IMR-90 (cell line): ENCODE results near the gene ADAMTS3. TPM values are rescaled to one million over a fixed set of nuclear protein-coding genes. Genes with fewer than 3 reads are reported as not detected.

Experiments used
- ATAC-seq: fragments of 200-7000 bp; cut with Tn5 transposase; 2 replicates; pipeline ENCODE4 v1.9.1; 2020; ENCODE audit warnings: low read depth, mild to moderate bottlenecking, moderate library complexity
- BruUV-seq: library from RNA; stranded (reverse); fragments of 400-500 nt; replicated peaks from 2 replicates; lab custom pipeline; 2021; lab: Mats Ljungman, UMichigan
- CTCF ChIA-PET: fragments of 300-600 bp; formaldehyde crosslinking; extraction: SDS; loops from one replicate; lab custom pipeline; 2021; ENCODE audit warnings: antibody characterized with exemption; lab: Yijun Ruan, JAX
- POLR2A ChIA-PET: fragments of 300-600 bp; sonication (Branson Sonifier 250); formaldehyde crosslinking; loops from one replicate; lab custom pipeline; 2022; ENCODE audit warnings: antibody characterized with exemption; ENCODE audit not compliant: unreplicated experiment; lab: Charles Lee
- DNase-seq: peaks from one replicate; pipeline ENCODE4 v3.0.0; 2013
- H2AFZ ChIP-seq: replicated peaks from 2 replicates; pipeline ENCODE3; 2013; ENCODE audit warnings: low read length, mild to moderate bottlenecking; ENCODE audit not compliant: poor library complexity
- H2AK5ac ChIP-seq: 2 replicates; pipeline ENCODE4 v1.6.1; 2013; ENCODE audit warnings: low read depth, low read length, inconsistent platforms
- H2AK9ac ChIP-seq: replicated peaks from 2 replicates; pipeline ENCODE3; 2013; ENCODE audit warnings: mild to moderate bottlenecking, low read depth, low read length, moderate library complexity; ENCODE audit not compliant: poor library complexity
- H2BK120ac ChIP-seq: 2 replicates; pipeline ENCODE4 v1.6.1; 2013; ENCODE audit warnings: low read depth, low read length, inconsistent platforms
- H2BK15ac ChIP-seq: 3 replicates; pipeline ENCODE4 v1.6.1; 2013; ENCODE audit warnings: low read depth, low read length, inconsistent platforms
- H2BK20ac ChIP-seq: 2 replicates; pipeline ENCODE4 v1.6.1; 2013; ENCODE audit warnings: low read depth, mild to moderate bottlenecking, inconsistent platforms, low read length, moderate library complexity
- H2BK5ac ChIP-seq: 2 replicates; pipeline ENCODE4 v1.6.1; 2013; ENCODE audit warnings: mild to moderate bottlenecking, low read depth, low read length, inconsistent platforms; ENCODE audit not compliant: poor library complexity, severe bottlenecking
- H3K14ac ChIP-seq: replicated peaks from 2 replicates; pipeline ENCODE4 v1.6.1; 2013; ENCODE audit warnings: low read depth, low read length, inconsistent platforms
- H3K18ac ChIP-seq: 2 replicates; pipeline ENCODE4 v1.6.1; 2013; ENCODE audit warnings: low read depth, low read length, control low read depth
- H3K23ac ChIP-seq: 2 replicates; pipeline ENCODE4 v1.6.1; 2013; ENCODE audit warnings: low read depth, low read length, inconsistent platforms
- H3K27ac ChIP-seq: 2 replicates; pipeline ENCODE4 v1.5.1; 2013; ENCODE audit warnings: mild to moderate bottlenecking, control low read depth, low read length; ENCODE audit not compliant: insufficient read depth
- H3K27me3 ChIP-seq: 2 replicates; pipeline ENCODE4 v1.6.1; 2013; ENCODE audit warnings: low read length; ENCODE audit not compliant: control insufficient read depth, insufficient read depth
- H3K36me3 ChIP-seq: 2 replicates; pipeline ENCODE4 v1.6.1; 2013; ENCODE audit warnings: low read length, mixed read lengths; ENCODE audit not compliant: control insufficient read depth, insufficient read depth
- H3K4ac ChIP-seq: 2 replicates; pipeline ENCODE4 v1.6.1; 2013; ENCODE audit warnings: low read depth, low read length, inconsistent platforms
- H3K4me1 ChIP-seq: 2 replicates; pipeline ENCODE4 v1.6.1; 2013; ENCODE audit warnings: low read length, mixed read lengths; ENCODE audit not compliant: control insufficient read depth, insufficient read depth
- H3K4me2 ChIP-seq: 2 replicates; pipeline ENCODE4 v1.6.1; 2013; ENCODE audit warnings: low read depth, mild to moderate bottlenecking, control low read depth, low read length, moderate library complexity
- H3K4me3 ChIP-seq: 2 replicates; pipeline ENCODE4 v1.5.1; 2013; ENCODE audit warnings: low read depth, mild to moderate bottlenecking, control low read depth, low read length, moderate library complexity; ENCODE audit not compliant: insufficient read depth
- H3K56ac ChIP-seq: 2 replicates; pipeline ENCODE4 v1.6.1; 2013; ENCODE audit warnings: low read length, inconsistent platforms; ENCODE audit not compliant: insufficient read depth; ENCODE audit errors: extremely low read depth
- H3K79me1 ChIP-seq, 2 experiments: 2 replicates each; pipeline ENCODE4 v1.6.1; 2013; ENCODE audit warnings: low read length in 2 of 2, inconsistent platforms in 1 of 2, low read depth in 1 of 2
- H3K9ac ChIP-seq: 2 replicates; pipeline ENCODE4 v1.6.1; 2013; ENCODE audit warnings: low read depth, low read length, control low read depth
- H3K9me1 ChIP-seq: 2 replicates; pipeline ENCODE4 v1.6.1; 2013; ENCODE audit warnings: low read length, inconsistent platforms; ENCODE audit not compliant: insufficient read depth
- H3K9me3 ChIP-seq: 2 replicates; pipeline ENCODE4 v1.6.1; 2013; ENCODE audit warnings: low read length; ENCODE audit not compliant: control insufficient read depth, insufficient read depth
- H4K20me1 ChIP-seq: 2 replicates; pipeline ENCODE4 v1.6.1; 2013; ENCODE audit warnings: low read length, inconsistent platforms; ENCODE audit not compliant: insufficient read depth
- H4K5ac ChIP-seq: 2 replicates; pipeline ENCODE4 v1.6.1; 2013; ENCODE audit warnings: mild to moderate bottlenecking, low read depth, low read length, control low read depth
- H4K8ac ChIP-seq, 2 experiments: 2 replicates each; pipeline ENCODE4 v1.6.1; 2013; ENCODE audit warnings: low read depth in 2 of 2, low read length in 2 of 2, control low read depth in 1 of 2, inconsistent platforms in 1 of 2
- H4K91ac ChIP-seq: 2 replicates; pipeline ENCODE4 v1.6.1; 2013; ENCODE audit warnings: low read depth, low read length, inconsistent platforms; ENCODE audit not compliant: insufficient read depth
- BHLHE40 ChIP-seq: fragments of 150-350 bp; IDR thresholded peaks from 2 replicates; pipeline ENCODE4 v1.6.1; 2016; ENCODE audit warnings: mild to moderate bottlenecking, low read depth, low read length
- CHD1 ChIP-seq: IDR thresholded peaks from 2 replicates; pipeline ENCODE4 v1.6.1; 2012; ENCODE audit warnings: low read depth, low read length, improper control_type of control experiment
- MAFK ChIP-seq: IDR thresholded peaks from 2 replicates; pipeline ENCODE4 v1.6.1; 2012; ENCODE audit warnings: low read depth, low read length, improper control_type of control experiment
- MAZ ChIP-seq: IDR thresholded peaks from 2 replicates; pipeline ENCODE4 v1.6.1; 2012; ENCODE audit warnings: low read depth, mild to moderate bottlenecking, low read length, improper control_type of control experiment, moderate library complexity, borderline replicate concordance
- RAD21 ChIP-seq: IDR thresholded peaks from 2 replicates; pipeline ENCODE4 v1.6.1; 2012; ENCODE audit warnings: low read length, improper control_type of control experiment
- RCOR1 ChIP-seq: IDR thresholded peaks from 2 replicates; pipeline ENCODE4 v1.6.1; 2012; ENCODE audit warnings: mild to moderate bottlenecking, low read length, improper control_type of control experiment; ENCODE audit not compliant: insufficient replicate concordance
- SMC3 ChIP-seq: fragments of 150-350 bp; IDR thresholded peaks from 2 replicates; pipeline ENCODE4 v1.6.1; 2016; ENCODE audit warnings: low read depth, mild to moderate bottlenecking, antibody characterized with exemption, low read length, moderate library complexity
- dilution Hi-C: fragments of 300-500 bp; cut with HindIII; formaldehyde crosslinking; loops from one replicate; pipeline ENCODE4 v1.14.3; 2018; ENCODE audit warnings: low sequenced_read_pairs; ENCODE audit not compliant: unreplicated experiment
- in situ Hi-C: fragments of 300-500 bp; cut with MboI; formaldehyde crosslinking; loops from 3 replicates; pipeline ENCODE4 v1.14.3; 2019; ENCODE audit warnings: low sequenced_read_pairs, inconsistent platforms, mixed read lengths
- intact Hi-C: fragments of 100-400 bp; cut with micrococcal nuclease; formaldehyde crosslinking; loops from 2 replicates; pipeline ENCODE4 v1.10.0; 2022
- polyA plus RNA-seq, 3 experiments: library from polyadenylated mRNA; depleted of rRNA; stranded (reverse); fragments of >200 nt; gene quantifications; 2 replicates each; pipeline ENCODE4 v1.2.3, GENCODE V29; 2012; ENCODE audit warnings: low replicate concordance in 1 of 3
- total RNA-seq: library from RNA; depleted of rRNA; stranded (reverse); fragments of >200 nt; gene quantifications from 2 replicates; pipeline ENCODE4 v1.2.3, GENCODE V29; 2012

ADAMTS3 gene
- total and polyA plus RNA-seq, 2 of the 4 experiments (the other 2 are of a cell fraction): 0.68 to 2.9 TPM

DNA sequence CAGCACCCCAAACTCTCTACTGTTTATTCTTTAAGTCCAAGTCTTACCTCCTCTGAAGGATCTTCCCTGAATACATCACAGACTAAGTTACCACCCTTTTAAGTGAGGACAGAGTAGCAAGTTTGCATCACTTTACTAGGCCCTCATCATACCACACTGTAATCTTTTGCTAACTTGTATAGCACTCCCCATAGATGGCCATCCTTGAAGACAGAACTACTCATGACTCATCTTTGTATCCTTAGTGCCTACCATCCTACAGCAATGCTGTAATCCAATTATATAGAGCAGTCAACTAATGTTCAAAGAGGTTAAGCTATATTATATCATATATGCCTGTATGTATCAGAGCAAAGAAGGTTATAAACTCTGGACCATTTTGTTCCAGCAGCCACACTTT is 101.4 kb downstream of the ADAMTS3 start:
- no peak overlapping the region for H3K18ac ChIP-seq
- H2BK120ac ChIP-seq: no peak overlapping the region
- no peak overlapping the region for H3K23ac ChIP-seq
- in situ Hi-C loops (loop anchor here (5.0 kb wide), 1 partner anchor 140 kb away; no protein-coding TSS in a partner anchor), dilution Hi-C loops (no loop called here), intact Hi-C loops (no loop called here)
- no peaks in the 10 kb centered on the region for H3K9me1 ChIP-seq
- H3K36me3 ChIP-seq: no peaks in the 10 kb centered on the region
- no peaks in the 10 kb centered on the region for H4K20me1 ChIP-seq
- ATAC-seq (no peak), DNase-seq (no peak)
- H4K5ac ChIP-seq: no peak overlapping the region
- no peak overlapping the region for H3K14ac ChIP-seq
- H2AFZ ChIP-seq: no peak overlapping the region
- no peak overlapping the region for H2BK20ac ChIP-seq
- H2BK5ac ChIP-seq: no peak overlapping the region
- H3K56ac ChIP-seq: no peak overlapping the region
- H2BK15ac ChIP-seq: no peak overlapping the region
- H3K9me3 ChIP-seq: no peaks in the 10 kb centered on the region
- H3K4me3 ChIP-seq: no peak overlapping the region
- no peak overlapping the region for H4K8ac ChIP-seq
- H3K27ac ChIP-seq: no peak overlapping the region
- no peaks in the 10 kb centered on the region for H3K4me1 ChIP-seq
- no peak overlapping the region for H2AK9ac ChIP-seq
- no peak overlapping the region for H2AK5ac ChIP-seq
- no peak overlapping the region for H3K4me2 ChIP-seq
- H3K4ac ChIP-seq: no peak overlapping the region
- no peak for TF ChIP-seq SMC3
- no peak for TF ChIP-seq MAFK
- no peak for TF ChIP-seq RCOR1
- TF ChIP-seq RAD21: no peak
- no peak for TF ChIP-seq MAZ
- no peak for TF ChIP-seq BHLHE40
- no peak for TF ChIP-seq CHD1
- BruUV-seq: no TSS peak
- H3K27me3 ChIP-seq: no peaks in the 10 kb centered on the region
- H4K91ac ChIP-seq: no peak overlapping the region
- ChIA-PET POLR2A (no interaction called here), CTCF (interaction anchor here (1.2 kb wide), 2 partner anchors 146 to 171 kb away, joined by 3 to 4 read pairs; no protein-coding TSS in a partner anchor)
- H3K79me1 ChIP-seq: no peaks in the 10 kb centered on the region
- H3K9ac ChIP-seq: no peak overlapping the region
